H1 (cell line): ENCODE measurements around the gene PLBD2. TPM values are rescaled to one million over a fixed set of nuclear protein-coding genes. Genes with fewer than 3 reads are reported as not detected.

Source experiments
- CTCF ChIA-PET: fragments of 300-600 bp; sonication (Branson Sonifier 250); formaldehyde crosslinking; loops from one replicate; lab custom pipeline; 2021; ENCODE audit not compliant: partially characterized antibody; lab: Charles Lee
- POLR2A ChIA-PET: fragments of 300-600 bp; sonication (Branson Sonifier 250); formaldehyde crosslinking; loops from one replicate; lab custom pipeline; 2021; ENCODE audit warnings: inconsistent platforms; ENCODE audit not compliant: partially characterized antibody; lab: Charles Lee
- DNase-seq, 2 experiments: peaks; one replicate each; pipeline versions ENCODE4 v3.0.0 to v3.0.0-alpha.2; 2010 to 2022; ENCODE audit warnings: low spot score in 2 of 2, low read depth in 1 of 2, mixed read lengths in 1 of 2
- FAIRE-seq: peaks from 2 replicates; lab custom pipeline; 2011; peaks lifted over from hg19 to GRCh38; lab: Jason Lieb, UNC
- H2AFZ ChIP-seq: 2 replicates; pipeline ENCODE4 v1.8.1; 2012; ENCODE audit warnings: low read length, inconsistent platforms
- H2AK5ac ChIP-seq: 2 replicates; pipeline ENCODE4 v1.6.1; 2013; ENCODE audit warnings: low read depth, low read length
- H2BK120ac ChIP-seq: replicated peaks from 2 replicates; pipeline ENCODE3; 2013; ENCODE audit warnings: low read depth, low read length, inconsistent platforms
- H2BK12ac ChIP-seq: 2 replicates; pipeline ENCODE4 v1.6.1; 2013; ENCODE audit warnings: low read depth, low read length
- H2BK15ac ChIP-seq: 2 replicates; pipeline ENCODE4 v1.6.1; 2013; ENCODE audit warnings: low read length
- H2BK20ac ChIP-seq: 2 replicates; pipeline ENCODE4 v1.6.1; 2013; ENCODE audit warnings: low read length
- H2BK5ac ChIP-seq: 2 replicates; pipeline ENCODE4 v1.6.1; 2013; ENCODE audit warnings: low read depth, low read length
- H3K14ac ChIP-seq: 2 replicates; pipeline ENCODE4 v1.6.1; 2013; ENCODE audit warnings: inconsistent platforms; ENCODE audit not compliant: insufficient read length
- H3K18ac ChIP-seq: 2 replicates; pipeline ENCODE4 v1.6.1; 2013; ENCODE audit warnings: low read length; ENCODE audit errors: extremely low read depth
- H3K23ac ChIP-seq: 2 replicates; pipeline ENCODE4 v1.6.1; 2013; ENCODE audit warnings: inconsistent platforms; ENCODE audit not compliant: insufficient read length
- H3K23me2 ChIP-seq: 2 replicates; pipeline ENCODE4 v1.6.1; 2013; ENCODE audit warnings: low read depth, low read length
- H3K27ac ChIP-seq: 2 replicates; pipeline ENCODE4 v1.6.1; 2011; ENCODE audit warnings: low read depth, low read length, inconsistent platforms
- H3K27me3 ChIP-seq, 4 experiments: replicated peaks in 1 of 4; 1 replicate in 1 of 4; 2 replicates in 3 of 4; pipeline versions ENCODE4 v1.6.1 to v1.8.1; 2011 to 2013; ENCODE audit warnings: low read length in 3 of 4, mild to moderate bottlenecking in 3 of 4, inconsistent platforms in 2 of 4, mixed read lengths in 2 of 4, moderate library complexity in 1 of 4; ENCODE audit not compliant: control insufficient read depth in 3 of 4, insufficient read depth in 3 of 4; ENCODE audit errors: extremely low read depth in 1 of 4
- H3K36me3 ChIP-seq, 4 experiments: 2 replicates each; pipeline versions ENCODE4 v1.6.1 to v1.8.1; 2011 to 2013; ENCODE audit warnings: mild to moderate bottlenecking in 4 of 4, low read length in 3 of 4, moderate library complexity in 2 of 4, control low read depth in 1 of 4, inconsistent platforms in 1 of 4; ENCODE audit not compliant: insufficient read depth in 4 of 4, control insufficient read depth in 2 of 4
- H3K4ac ChIP-seq: replicated peaks from 2 replicates; pipeline ENCODE3; 2013; ENCODE audit warnings: low read length, low read depth, mixed read lengths, inconsistent platforms; ENCODE audit not compliant: insufficient read length
- H3K4me1 ChIP-seq, 4 experiments: replicated peaks in 1 of 4; 1 replicate in 1 of 4; 2 replicates in 3 of 4; pipeline versions ENCODE4 v1.6.1 to v1.8.1; 2011 to 2013; ENCODE audit warnings: low read length in 3 of 4, inconsistent platforms in 2 of 4, mixed read lengths in 1 of 4; ENCODE audit not compliant: insufficient read depth in 4 of 4, control insufficient read depth in 3 of 4
- H3K4me2 ChIP-seq, 2 experiments: 2 replicates each; pipeline versions ENCODE4 v1.6.1 to v1.8.1; 2011 to 2013; ENCODE audit warnings: low read depth in 2 of 2, low read length in 2 of 2, control low read depth in 1 of 2, inconsistent platforms in 1 of 2, mild to moderate bottlenecking in 1 of 2; ENCODE audit not compliant: insufficient read depth in 1 of 2
- H3K4me3 ChIP-seq, 4 experiments: fragments of 200-600, 300-600 bp in 1 of 4; sonication (generic), shearing (Covaris generic), sonication (Bioruptor Twin) in 1 of 4; 2 replicates each; pipeline versions ENCODE4 v1.5.1 to v1.8.1; 2011 to 2016; ENCODE audit warnings: low read length in 4 of 4, low read depth in 3 of 4, control low read depth in 2 of 4, inconsistent platforms in 2 of 4, mild to moderate bottlenecking in 2 of 4, mixed read lengths in 1 of 4, moderate library complexity in 1 of 4; ENCODE audit not compliant: insufficient read depth in 2 of 4; ENCODE audit errors: extremely low read depth in 1 of 4
- H3K56ac ChIP-seq: replicated peaks from 2 replicates; pipeline ENCODE3; 2013; ENCODE audit warnings: low read depth, mild to moderate bottlenecking, mixed read lengths, low read length, inconsistent platforms; ENCODE audit not compliant: insufficient read length
- H3K79me1 ChIP-seq: 2 replicates; pipeline ENCODE4 v1.6.1; 2013; ENCODE audit warnings: low read depth, low read length, control low read depth
- H3K79me2 ChIP-seq, 2 experiments: 2 replicates each; pipeline versions ENCODE4 v1.6.1 to v1.8.1; 2012 to 2013; ENCODE audit warnings: low read length in 2 of 2, mild to moderate bottlenecking in 2 of 2, inconsistent platforms in 1 of 2; ENCODE audit not compliant: insufficient read depth in 2 of 2, control insufficient read depth in 1 of 2
- H3K9ac ChIP-seq, 4 experiments: replicated peaks in 1 of 4; 1 replicate in 1 of 4; 2 replicates in 3 of 4; pipeline versions ENCODE4 v1.6.1 to v1.8.1; 2011 to 2013; ENCODE audit warnings: low read depth in 3 of 4, low read length in 3 of 4, control low read depth in 2 of 4, mild to moderate bottlenecking in 2 of 4, moderate library complexity in 2 of 4, inconsistent platforms in 1 of 4; ENCODE audit errors: extremely low read depth in 1 of 4
- H3K9me3 ChIP-seq, 2 experiments: 2 replicates each; pipeline versions ENCODE4 v1.6.1 to v1.8.1; 2012 to 2013; ENCODE audit warnings: mild to moderate bottlenecking in 2 of 2, moderate library complexity in 2 of 2, control low read depth in 1 of 2, inconsistent platforms in 1 of 2, low read depth in 1 of 2, low read length in 1 of 2, mixed read lengths in 1 of 2; ENCODE audit not compliant: insufficient read depth in 2 of 2
- H4K20me1 ChIP-seq, 2 experiments: replicated peaks in 1 of 2; 2 replicates each; pipeline versions ENCODE3 to v1.8.1; 2011 to 2013; ENCODE audit warnings: inconsistent platforms in 2 of 2, low read length in 2 of 2, mild to moderate bottlenecking in 1 of 2; ENCODE audit not compliant: insufficient read depth in 2 of 2, control insufficient read depth in 1 of 2
- H4K5ac ChIP-seq: 2 replicates; pipeline ENCODE4 v1.6.1; 2013; ENCODE audit warnings: low read length, low read depth, mixed read lengths, inconsistent platforms; ENCODE audit not compliant: insufficient read length
- H4K8ac ChIP-seq: 2 replicates; pipeline ENCODE4 v1.8.0; 2013; ENCODE audit warnings: mild to moderate bottlenecking, moderate library complexity, low read length, inconsistent platforms; ENCODE audit not compliant: insufficient read depth; ENCODE audit errors: extremely low read depth
- H4K91ac ChIP-seq: replicated peaks from 2 replicates; pipeline ENCODE3; 2013; ENCODE audit warnings: low read length, mixed read lengths, inconsistent platforms; ENCODE audit not compliant: insufficient read length
- CBX8 ChIP-seq: fragments of 300-800, 300-1000 bp; sonication (generic); IDR thresholded peaks from 2 replicates; pipeline ENCODE4 v1.7.1; 2016; ENCODE audit warnings: low read depth, low read length, borderline replicate concordance
- CHD1 ChIP-seq: IDR thresholded peaks from 2 replicates; pipeline ENCODE4 v1.6.1; 2012; ENCODE audit warnings: low read depth, low read length, improper control_type of control experiment
- CHD2 ChIP-seq: IDR thresholded peaks from 2 replicates; pipeline ENCODE4 v1.6.1; 2012; ENCODE audit warnings: low read length, improper control_type of control experiment
- FOSL1 ChIP-seq: IDR thresholded peaks from 2 replicates; pipeline ENCODE4 v1.6.1; 2011; ENCODE audit warnings: mild to moderate bottlenecking, low read depth, low read length, moderate library complexity; ENCODE audit not compliant: insufficient read depth
- GABPA ChIP-seq: IDR thresholded peaks from 2 replicates; pipeline ENCODE4 v1.6.1; 2011; ENCODE audit warnings: mild to moderate bottlenecking, low read length, moderate library complexity, borderline replicate concordance; ENCODE audit not compliant: insufficient read depth
- JUN ChIP-seq: IDR thresholded peaks from 2 replicates; pipeline ENCODE4 v1.6.1; 2011; ENCODE audit warnings: low read depth, mild to moderate bottlenecking, improper control_type of control experiment, low read length
- POLR2A ChIP-seq, 2 experiments: IDR thresholded peaks; 1 replicate in 1 of 2; 2 replicates in 1 of 2; pipeline ENCODE4 v1.6.1; 2011; ENCODE audit warnings: low read depth in 2 of 2, low read length in 2 of 2, mild to moderate bottlenecking in 2 of 2; ENCODE audit errors: control extremely low read depth in 1 of 2
- POU5F1 ChIP-seq: IDR thresholded peaks from 2 replicates; pipeline ENCODE4 v1.6.1; 2011; ENCODE audit warnings: low read depth, mild to moderate bottlenecking, low read length, moderate library complexity
- SIRT6 ChIP-seq: IDR thresholded peaks from one replicate; pipeline ENCODE4 v1.7.1; 2012; ENCODE audit warnings: low read length, inconsistent platforms
- SIX5 ChIP-seq: IDR thresholded peaks from 2 replicates; pipeline ENCODE4 v1.6.1; 2011; ENCODE audit warnings: mild to moderate bottlenecking, low read depth, low read length
- SP1 ChIP-seq: IDR thresholded peaks from 2 replicates; pipeline ENCODE4 v1.6.1; 2011; ENCODE audit warnings: low read depth, low read length
- SP4 ChIP-seq: IDR thresholded peaks from 2 replicates; pipeline ENCODE4 v1.6.1; 2012; ENCODE audit warnings: low read length, inconsistent platforms
- ZNF274 ChIP-seq: IDR thresholded peaks from 2 replicates; pipeline ENCODE4 v1.7.0; 2012; ENCODE audit warnings: low read length, borderline replicate concordance; ENCODE audit errors: extremely low read depth
- WGBS, 2 experiments: shearing (Covaris generic) in 1 of 2; methylation state at CpG; one replicate each; pipeline versions ENCODE4 v1.1.6 to v1.1.7; 2013 to 2015; ENCODE audit warnings: low lambda C conversion rate in 2 of 2, mixed read lengths in 2 of 2, inconsistent platforms in 1 of 2, low coverage in 1 of 2, missing lambda C conversion rate in 1 of 2; ENCODE audit not compliant: insufficient replicate concordance in 2 of 2, insufficient coverage in 1 of 2, insufficient read length in 1 of 2; ENCODE audit errors: extremely low coverage in 1 of 2, missing lambda C conversion rate in 1 of 2; 5-methylcytosine and 5-hydroxymethylcytosine counted together
- polyA plus RNA-seq, 7 experiments: library from polyadenylated mRNA; depleted of rRNA in 3 of 7; stranded (reverse) in 5 of 7; unstranded in 2 of 7; fragments of >200 nt in 5 of 7; fragments of 200-250 nt in 2 of 7; gene quantifications; 1 replicate in 5 of 7; 2 replicates in 1 of 7; 4 replicates in 1 of 7; pipeline versions ENCODE4 v1.2.1 to v1.2.3, GENCODE V29; 2011 to 2013; ENCODE audit warnings: missing spikeins in 2 of 7, mixed read lengths in 2 of 7
- total RNA-seq: library from RNA; stranded (reverse); fragmentation: NEBNext Ultra II Directional; extraction: Animal tissue kit (Norgen Biotek cat#: 25700); gene quantifications from 2 replicates; pipeline ENCODE4 v1.2.1, GENCODE V29; 2021

PLBD2 gene
- total and polyA plus RNA-seq, 2 of the 8 experiments (the other 6 are each of a cell fraction or from before 2014, with no cell fraction given): 16.8 to 33.5 TPM

DNA sequence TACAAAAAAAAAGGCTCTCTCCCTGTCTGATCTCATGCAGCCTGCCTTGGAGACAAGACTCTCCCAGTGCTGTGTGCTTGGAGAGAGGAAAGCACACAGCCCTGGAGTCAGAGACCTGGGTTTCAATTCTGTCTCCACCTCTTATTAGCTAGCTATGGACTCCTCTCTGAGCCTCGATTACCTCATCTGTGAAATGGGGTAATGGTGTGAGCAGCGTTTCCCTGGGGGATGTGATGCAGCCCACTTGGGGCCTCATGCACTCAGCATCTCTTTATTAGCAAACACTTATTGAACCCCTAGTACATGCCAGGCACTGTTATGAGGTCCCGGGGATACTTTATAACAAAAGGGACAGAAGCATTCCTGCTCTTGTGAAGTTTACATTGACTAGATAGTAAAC is 32.8 kb downstream of the PLBD2 start:
- Histone ChIP-seq H4K20me1 (peaks cover 0 to 3% of the 10 kb centered on the region in 2 experiments), H4K91ac (no peak overlapping the region), H3K36me3 (peaks cover 0 to 2% (median under 1%) of the 10 kb centered on the region in 4 experiments; a peak in 5 of 8 replicates), H3K9me3 (no peaks in the 10 kb centered on the region), H3K23ac (no peak overlapping the region), H2BK15ac (no peak overlapping the region), H3K4me2 (no peak overlapping the region), H2BK120ac (no peak overlapping the region), H3K56ac (no peak overlapping the region), H3K4ac (no peak overlapping the region), H2AK5ac (no peak overlapping the region), H2BK20ac (no peak overlapping the region), H4K8ac (no peak overlapping the region), H3K4me1 (no peaks in the 10 kb centered on the region), H3K18ac (no peak overlapping the region), H2BK12ac (no peak overlapping the region)
- POLR2A ChIA-PET: no interaction called here
- no peak for DNase-seq
- no peak for TF ChIP-seq ZNF274
- TF ChIP-seq SP1: no peak
- no peak for TF ChIP-seq POLR2A (IDR thresholded peaks at IDR 0.05; ENCODE audit: control extremely low read depth in 1 of 2, low read depth in 2 of 2, low read length in 2 of 2)
- TF ChIP-seq CHD2: no peak
- no peak for TF ChIP-seq CHD1
- TF ChIP-seq JUN: no peak
- TF ChIP-seq SP4: no peak
- no peak for TF ChIP-seq GABPA
- TF ChIP-seq POU5F1: no peak
- TF ChIP-seq CBX8: no peak
- TF ChIP-seq SIRT6: no peak
- TF ChIP-seq FOSL1: no peak
- no peak for TF ChIP-seq SIX5
- TF ChIP-seq, all 59 proteins: peak for 0
- no peak overlapping the region for H3K9ac ChIP-seq
- 90% methylated on average over 3 of the region's 3 CpGs; no CpG with 5 or more reads in 1 of the 2 experiments for WGBS, 2 experiments
- CTCF ChIA-PET: no interaction called here
- H2AFZ ChIP-seq: no peak overlapping the region
- no peak overlapping the region for H2BK5ac ChIP-seq
- FAIRE-seq: no peak
- H3K79me1 ChIP-seq: no peaks in the 10 kb centered on the region
- no peak overlapping the region for H4K5ac ChIP-seq
- peaks cover 12% of the 10 kb centered on the region; the same call in 1 of the 2 replicates for H3K23me2 ChIP-seq
- no peak overlapping the region for H3K14ac ChIP-seq
- H3K27ac ChIP-seq: no peak overlapping the region
- no peaks in the 10 kb centered on the region for H3K27me3 ChIP-seq
- H3K4me3 ChIP-seq: no peak overlapping the region
- no peaks in the 10 kb centered on the region for H3K79me2 ChIP-seq
